NCI-H2107 treated with DMSO at 0.1 percent for 48 hours (cell line): Measurements from ENCODE around the gene FEN1.

Source experiments
- DNase-seq: peaks from one replicate; lab custom pipeline; 2025; ENCODE audit not compliant: unreplicated experiment; lab: John Stamatoyannopoulos, UW

FEN1 gene

DNA sequence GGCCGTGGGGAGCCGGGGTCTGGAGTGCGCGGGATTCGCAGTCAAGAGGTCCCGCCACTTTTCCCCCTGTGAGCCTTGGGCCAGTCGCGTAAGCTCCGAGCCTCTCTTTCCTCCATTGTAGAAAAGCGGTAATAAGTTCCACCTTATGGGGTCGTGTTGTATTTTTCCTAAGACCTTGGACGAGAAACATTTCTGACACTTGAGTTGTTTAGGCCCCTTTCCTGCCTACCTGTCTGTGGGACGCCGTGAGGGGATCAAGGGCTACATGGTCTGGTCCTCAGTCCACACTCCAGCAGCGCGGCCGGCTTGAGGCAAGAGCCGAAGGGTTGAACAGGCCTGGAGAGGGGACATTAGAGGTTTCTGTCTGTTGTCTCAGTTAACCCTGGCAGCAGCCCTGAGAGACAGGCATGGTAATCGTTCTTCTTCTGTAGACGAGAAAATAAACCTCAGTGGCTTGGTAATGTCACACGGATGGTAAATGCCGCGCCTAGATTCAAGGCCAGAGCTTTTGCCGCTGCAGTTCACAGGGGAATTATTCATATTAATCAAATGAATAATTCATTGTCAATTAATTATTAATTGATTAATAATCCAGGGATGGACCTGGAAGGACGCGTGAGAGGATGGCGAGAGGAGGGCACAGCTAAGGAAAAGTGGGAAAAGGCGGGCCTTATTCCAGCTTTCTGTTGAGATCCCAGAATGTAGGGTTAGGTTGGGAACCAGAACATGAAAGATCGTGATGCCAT lies 545 bp downstream of the FEN1 start:
- DNase-seq, result no peak

DNA sequence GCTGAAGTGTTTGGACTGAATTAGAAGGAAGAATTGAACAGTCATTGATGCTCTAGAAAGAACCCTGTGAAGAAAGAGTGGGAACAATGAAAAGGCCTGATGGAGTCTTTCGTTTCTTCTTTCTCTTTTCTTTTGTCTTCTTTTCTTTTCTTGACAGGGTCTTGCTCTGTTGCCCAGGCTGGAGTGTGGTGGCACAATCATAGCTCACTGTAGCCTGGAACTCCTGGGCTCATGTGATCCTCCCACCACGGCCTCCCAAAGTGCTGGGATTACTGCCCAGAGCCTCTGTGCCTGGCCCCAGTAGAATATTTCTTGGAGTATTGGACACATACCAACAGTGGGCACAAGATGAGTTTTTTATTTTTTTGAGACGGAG lies 1.1 kb downstream of the FEN1 start:
- no peak for DNase-seq

DNA sequence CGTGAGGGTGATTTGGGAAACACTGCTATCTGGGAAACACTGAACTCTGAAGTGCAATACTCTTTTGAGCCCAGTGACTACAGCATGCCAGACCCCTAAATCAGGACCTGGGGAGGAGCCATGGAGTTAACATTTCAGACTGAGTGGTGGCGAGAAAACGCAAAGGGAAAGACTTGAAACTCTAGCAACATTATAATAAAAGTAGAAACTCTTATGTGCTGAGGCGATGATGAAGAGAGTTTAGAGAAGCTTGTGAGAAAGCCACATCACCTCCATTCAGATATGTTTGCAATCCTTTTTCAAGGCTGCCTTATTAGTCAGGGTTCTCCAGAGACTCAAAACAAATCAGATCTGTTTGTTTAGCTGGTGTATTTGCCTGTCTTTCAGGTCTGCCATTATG lies 1.9 kb downstream of the FEN1 start:
- DNase-seq, result no peak

DNA sequence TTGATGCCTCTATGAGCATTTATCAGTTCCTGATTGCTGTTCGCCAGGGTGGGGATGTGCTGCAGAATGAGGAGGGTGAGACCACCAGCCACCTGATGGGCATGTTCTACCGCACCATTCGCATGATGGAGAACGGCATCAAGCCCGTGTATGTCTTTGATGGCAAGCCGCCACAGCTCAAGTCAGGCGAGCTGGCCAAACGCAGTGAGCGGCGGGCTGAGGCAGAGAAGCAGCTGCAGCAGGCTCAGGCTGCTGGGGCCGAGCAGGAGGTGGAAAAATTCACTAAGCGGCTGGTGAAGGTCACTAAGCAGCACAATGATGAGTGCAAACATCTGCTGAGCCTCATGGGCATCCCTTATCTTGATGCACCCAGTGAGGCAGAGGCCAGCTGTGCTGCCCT lies 2.7 kb downstream of the FEN1 start:
- DNase-seq, result no peak

DNA sequence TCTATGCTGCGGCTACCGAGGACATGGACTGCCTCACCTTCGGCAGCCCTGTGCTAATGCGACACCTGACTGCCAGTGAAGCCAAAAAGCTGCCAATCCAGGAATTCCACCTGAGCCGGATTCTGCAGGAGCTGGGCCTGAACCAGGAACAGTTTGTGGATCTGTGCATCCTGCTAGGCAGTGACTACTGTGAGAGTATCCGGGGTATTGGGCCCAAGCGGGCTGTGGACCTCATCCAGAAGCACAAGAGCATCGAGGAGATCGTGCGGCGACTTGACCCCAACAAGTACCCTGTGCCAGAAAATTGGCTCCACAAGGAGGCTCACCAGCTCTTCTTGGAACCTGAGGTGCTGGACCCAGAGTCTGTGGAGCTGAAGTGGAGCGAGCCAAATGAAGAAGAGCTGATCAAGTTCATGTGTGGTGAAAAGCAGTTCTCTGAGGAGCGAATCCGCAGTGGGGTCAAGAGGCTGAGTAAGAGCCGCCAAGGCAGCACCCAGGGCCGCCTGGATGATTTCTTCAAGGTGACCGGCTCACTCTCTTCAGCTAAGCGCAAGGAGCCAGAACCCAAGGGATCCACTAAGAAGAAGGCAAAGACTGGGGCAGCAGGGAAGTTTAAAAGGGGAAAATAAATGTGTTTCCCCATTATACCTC lies 3.3 kb downstream of the FEN1 start:
- no peak for DNase-seq

DNA sequence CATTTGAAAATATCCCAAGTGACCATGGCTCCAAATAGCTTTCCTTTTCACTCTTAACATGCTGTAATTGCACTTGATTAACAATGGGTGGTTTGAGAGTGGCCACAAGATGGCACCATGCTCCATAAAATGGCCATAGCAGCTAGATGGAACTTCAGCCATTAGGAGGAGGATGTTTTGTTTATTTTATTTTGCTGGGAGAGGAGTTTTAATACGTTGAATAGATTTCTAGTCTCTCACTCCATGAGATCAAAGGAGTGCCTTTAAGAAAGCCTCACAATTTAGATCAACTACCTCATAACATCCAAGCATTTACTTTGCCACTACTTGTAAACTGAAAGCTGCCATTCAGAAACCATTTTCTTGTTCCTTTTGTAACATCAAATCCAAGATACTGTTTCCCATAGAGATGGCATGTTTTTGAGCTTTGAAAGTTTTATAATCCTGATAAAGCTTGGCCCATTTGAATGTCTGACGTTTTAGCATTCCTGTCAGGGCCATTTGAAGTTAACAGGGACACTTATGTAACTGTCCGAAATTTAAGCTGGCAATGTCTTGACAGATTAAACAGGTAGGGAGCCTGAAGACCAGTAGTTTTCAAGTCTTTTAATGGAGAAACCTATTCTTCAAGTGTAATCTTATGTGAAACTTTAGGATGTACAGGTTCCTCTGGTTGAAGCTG lies 4.7 kb downstream of the FEN1 start:
- peak; percentile 57 for DNase-seq

DNA sequence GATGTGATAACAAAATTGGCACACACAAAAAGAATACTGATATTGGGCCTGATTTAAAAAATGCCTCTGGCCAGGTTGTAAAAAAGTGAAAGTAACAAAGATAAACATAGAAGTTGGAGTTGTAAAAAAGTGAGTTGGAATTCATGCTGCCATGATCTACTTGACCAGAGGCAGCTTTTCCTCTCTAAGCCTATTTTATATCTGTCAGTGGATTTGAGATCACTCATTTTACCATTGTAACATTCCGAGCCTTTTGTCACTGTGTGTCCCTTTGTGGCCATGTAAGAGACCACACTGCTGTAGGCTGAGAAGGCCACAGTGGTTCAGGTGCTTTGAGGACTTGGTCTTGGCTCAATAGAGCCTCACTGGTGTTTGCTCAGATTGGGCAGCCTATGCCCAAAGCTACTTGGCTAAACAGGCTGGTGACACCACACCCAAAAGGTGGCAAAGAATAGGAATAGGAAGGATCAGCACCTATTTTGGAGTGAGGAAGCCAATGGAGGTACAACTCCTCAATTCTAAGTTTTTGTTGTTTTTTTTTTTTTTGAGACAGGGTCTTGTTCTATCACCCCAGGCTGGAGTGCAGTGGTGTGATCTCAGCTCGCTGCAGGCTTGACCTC lies 7.1 kb downstream of the FEN1 start:
- no peak for DNase-seq

DNA sequence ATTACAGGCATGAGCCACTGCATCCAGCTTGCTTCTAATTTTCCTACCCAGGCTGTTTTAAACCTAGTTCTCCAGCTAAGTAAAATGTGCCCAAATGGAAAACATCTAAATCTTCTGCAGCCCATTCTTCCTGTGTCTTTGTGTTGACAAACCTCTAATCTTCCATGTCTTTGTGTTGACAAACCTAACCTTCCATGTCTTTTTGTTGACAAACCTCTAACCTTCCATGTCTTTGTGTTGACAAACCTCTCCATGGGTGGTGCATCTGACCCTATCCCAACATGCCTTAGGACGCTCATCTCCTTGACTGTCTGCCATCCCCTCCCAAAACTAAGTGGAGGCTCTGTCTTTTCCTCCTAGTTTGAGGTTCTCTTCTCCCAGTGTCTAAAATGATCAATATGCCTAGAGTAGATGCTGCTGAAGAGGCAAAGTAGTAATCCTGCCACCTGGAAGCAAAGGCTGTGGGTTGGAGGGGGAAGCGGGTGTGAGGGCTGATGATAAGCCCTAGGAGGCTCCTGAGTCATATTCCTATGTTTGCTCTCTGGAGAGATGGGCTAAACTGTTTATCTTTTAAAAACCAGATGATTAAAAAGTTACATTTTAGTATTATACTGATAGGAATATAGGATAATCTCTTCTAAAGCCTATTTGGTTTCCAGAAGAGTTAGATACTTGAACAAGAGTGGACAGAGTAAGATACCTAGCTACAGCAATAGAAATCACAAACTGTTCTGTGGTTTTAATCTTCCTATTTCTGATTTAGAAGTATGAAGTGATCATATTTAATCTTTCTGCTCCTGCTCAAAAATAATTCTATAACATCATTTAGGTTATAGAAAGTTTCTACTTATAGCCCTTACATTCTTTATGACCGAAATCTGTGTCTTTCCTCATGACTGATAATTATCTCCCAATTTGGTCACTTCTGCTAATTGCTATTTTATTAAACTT lies 7.9 kb downstream of the FEN1 start:
- no peak for DNase-seq

DNA sequence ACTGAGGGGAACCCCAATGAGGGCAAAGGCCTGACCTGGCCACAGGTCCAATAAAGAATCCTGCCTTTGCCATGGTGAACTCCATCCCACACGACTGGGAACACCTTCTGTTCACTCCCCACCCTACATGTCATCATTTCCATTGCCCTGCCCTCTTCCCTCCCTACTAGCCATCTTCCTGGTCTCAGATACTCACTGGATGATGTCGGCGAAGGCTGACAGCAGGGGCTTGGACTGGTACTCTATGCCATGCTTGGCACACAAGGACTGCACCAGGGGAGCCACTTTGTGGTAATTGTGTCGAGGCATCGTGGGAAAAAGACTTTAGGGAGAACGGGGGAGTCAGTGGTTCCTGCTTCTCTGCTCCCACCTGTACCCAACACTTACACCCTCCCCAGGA lies 9.9 kb downstream of the FEN1 start:
- no peak for DNase-seq

DNA sequence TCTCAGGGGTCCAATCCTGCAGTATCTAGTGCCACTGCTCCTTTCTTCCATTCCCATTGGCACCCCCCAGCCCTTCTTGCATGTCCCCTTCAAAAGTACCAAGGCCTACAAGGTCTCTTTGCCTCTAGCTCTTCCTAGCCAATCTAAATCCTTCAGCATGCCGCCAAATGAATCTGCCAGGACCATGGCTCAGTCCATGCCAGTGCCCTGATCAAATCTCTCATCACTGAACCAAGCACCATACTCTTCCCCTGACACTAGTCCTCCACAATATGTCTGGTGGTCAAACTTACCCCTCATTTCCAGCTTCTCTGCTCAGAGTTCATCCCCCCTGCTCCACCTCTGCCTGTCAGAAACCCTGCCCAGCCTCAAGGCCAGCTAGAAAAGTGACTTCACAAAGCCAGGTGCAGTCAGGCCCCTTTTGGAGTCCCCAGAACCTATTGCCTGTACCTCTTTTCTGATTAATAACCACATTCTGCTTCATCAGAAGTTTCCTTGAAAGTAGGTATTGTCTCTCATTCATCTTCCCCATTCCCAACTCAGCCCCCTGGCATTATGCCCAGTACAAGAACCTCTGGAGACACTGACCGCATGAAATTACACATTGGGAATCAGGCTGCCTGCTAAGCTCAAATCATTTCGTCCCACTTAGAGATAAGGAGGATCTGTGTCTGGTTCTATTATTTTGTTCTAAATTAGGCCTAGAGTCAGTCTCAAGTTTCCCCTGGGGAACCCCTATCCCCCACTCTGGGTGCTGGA lies 11.4 kb downstream of the FEN1 start:
- no peak for DNase-seq

DNA sequence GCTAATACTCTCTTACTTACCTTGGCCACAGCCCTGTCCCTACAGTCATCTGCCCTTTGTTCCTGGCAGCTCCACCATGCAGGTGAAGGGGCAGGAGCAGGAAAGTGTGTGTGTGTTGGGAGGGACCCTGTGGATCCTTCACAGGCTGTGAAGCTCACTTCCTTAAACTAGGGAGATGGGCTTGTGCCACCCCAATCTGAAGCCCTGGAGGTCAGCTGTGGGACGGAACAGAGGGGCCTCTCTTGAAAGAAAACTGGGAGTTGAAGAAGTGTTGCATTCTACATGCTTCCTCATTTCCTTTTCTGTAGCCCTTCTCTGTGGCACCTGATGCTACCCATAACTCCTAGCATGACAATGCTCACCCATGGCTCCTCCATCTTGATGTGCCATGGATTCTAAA lies 12.4 kb downstream of the FEN1 start:
- no peak for DNase-seq

DNA sequence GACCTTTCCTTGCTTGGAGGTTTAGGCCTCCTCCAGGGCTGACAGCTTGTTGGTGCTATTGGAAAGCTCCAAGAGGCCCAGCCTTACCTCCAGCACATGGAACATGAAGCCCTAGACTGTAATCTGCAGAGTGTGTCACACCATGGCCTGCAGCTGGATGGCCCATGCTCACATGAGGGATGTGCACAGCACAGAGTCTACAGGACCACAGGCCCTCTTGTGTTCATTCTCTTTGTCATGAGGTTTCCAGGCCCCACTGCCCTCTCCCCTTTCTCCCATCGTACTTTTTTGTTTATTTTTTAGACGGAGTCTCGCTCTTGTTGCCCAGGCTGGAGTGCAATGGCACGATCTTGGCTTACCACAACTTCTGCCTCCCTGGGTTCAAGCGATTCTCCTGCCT lies 14.1 kb downstream of the FEN1 start:
- no peak for DNase-seq

DNA sequence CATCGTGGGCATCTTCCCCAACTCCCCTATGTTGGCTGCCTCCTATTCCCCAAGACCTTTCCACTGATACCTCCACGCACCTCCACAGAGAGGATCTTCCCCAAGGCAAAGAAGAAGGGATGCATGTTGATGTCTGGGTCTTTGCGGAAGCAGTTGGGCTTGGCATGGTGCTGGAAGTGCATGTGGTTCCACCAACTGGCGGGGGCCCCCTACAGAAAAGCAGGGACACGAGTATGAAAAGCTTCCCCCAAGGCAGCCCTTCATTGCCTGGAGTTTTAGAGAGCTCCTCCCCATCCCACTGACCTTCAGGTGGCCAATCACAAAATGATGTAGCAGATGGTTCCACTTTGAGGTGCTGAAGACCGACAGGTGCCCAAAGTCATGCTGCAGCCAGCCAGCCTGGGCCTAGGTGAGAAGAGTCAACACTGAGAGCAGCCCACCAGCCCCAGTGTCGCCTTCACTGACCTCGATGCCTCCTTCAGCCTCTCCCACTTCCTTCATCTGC lies 18.0 kb downstream of the FEN1 start:
- no peak for DNase-seq

DNA sequence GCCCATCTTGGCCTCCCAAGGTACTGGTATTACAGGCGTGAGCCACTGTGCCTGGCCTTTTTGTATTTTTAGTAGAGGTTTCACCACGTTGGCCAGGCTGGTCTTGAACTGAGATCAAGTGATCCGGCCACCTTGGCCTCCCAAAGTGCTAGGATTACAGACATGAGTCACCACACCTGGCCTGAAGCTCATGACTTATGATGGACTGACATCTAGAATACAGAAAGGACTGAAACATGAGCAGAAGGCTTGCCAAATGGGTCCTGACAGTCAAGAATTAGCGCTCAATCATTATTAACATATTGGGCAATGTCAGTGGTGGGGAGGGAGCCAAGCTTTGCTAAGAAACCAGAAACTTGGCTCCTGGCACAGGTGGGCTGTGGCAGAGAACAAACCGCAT lies 19.1 kb downstream of the FEN1 start:
- DNase-seq, result no peak

DNA sequence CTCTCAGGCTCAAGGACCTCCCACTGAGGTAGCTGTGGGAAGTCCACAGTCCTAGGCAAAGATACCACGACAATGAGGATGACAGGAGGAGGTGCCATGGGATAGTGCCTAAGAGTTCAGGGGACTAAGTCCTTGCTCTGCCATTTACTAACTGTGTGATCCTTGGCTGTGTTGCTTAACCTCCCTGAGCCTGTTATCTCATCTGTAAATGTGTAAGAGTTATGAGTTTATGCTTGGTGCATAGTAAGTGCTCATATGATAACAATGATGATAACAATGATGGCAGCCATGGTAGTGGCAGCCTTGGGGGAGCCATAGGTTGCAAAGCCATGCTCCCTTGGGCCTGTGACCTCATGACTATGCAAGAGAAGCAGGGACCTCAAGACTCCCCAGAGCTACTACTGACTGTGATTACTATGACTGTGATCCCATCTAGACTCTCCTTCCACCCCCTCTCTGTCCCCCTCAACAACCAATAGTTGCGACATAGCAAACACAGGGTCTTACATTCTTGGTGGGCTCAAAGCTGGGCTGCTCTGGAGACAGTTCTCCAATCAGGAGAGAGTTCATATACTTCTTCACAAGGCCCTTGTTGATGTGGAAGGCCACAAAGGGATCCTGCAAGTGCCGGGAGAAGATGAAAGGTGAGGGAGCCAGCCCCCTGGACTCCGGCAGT lies 20.2 kb downstream of the FEN1 start:
- DNase-seq, result no peak

DNA sequence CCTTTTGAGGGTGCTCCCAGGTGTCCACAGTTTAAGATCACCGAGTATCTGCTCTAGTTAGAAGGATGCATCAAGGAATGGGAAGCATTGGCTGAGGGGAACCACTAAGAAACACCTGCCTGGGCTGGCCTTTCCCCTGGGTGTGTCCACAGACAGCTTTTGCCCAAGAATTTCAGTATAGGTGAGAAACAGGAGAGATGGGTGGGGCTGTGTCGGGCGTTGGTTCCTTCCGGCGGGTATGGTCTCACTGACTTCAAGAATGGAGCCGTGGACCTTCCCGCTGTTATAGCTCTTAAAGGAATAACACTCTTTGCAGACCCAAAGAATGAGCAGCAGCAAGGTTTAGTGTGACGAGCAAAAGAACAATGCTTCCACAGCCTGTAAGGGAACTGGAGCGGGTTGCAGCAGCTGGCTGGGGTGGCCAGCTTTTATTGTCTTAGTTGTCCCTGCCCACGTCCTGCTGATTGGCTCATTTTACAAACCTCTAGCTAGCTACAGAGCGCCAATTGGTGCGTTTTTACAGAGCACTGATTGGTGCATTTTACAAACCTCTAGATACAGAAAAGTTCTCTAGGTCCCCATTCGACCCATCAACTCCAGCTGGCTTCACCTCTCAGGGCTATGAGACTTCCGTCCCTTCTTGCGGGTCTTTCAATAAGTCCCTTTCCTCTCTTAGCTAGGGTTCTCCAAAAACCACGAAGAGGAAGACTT lies 21.7 kb downstream of the FEN1 start:
- DNase-seq, result no peak

DNA sequence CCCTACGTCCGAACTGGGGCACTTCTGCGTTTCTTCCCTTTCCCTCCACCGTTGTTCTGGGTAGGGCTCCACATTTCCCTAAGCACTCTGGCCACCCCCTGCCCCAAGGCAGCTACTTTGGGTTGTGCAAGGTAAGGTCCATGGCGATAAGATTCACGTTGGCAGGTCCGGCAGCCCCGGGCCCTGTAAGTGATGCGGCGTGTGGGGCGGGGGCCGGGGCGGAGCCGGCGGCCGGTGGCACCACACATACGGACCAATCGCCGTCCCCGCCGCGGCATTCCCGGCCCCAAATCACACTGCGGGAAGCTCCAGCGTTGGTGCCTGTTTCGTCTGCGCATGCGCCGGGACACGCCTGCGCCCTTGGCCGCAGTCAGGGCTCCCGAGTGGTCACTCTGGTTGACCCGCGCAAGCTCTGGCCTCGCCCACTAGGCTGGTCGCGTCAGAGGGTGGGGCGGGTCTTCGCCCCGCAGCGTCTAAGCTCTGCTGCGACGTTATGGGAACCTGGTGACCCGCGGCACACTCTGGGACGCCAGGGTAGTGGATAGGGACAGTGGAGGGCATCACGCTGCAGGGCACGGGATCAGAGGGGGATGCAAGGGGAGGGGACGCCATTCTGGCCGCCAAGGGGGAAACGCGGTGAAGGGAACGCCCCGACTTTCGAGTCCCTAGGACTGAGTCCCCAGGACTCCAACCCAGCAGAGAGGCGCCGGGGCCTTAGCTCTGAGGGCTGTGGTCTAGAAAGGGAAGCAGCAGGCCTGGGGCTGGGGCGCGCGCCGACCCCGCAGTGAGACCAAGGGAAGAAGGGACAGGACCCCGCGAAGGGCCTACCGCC lies 22.5 kb downstream of the FEN1 start:
- peak; percentile 49 for DNase-seq
